Measurements from ENCODE around the gene TGM3. TPM values are rescaled to one million over a fixed set of nuclear protein-coding genes. Genes with fewer than 3 reads are reported as not detected.

TGM3 gene
- total RNA-seq, 1 donor from 2014 or later: not detected

- Histone ChIP-seq H3K9me3 (replicated peaks) (no peaks in the 10 kb centered on the region), H3K36me3 (no peaks in the 10 kb centered on the region), H3K4me3 (no peak overlapping the region), H3K27me3 (ENCODE audit: low read depth) (peaks cover 57% of the 10 kb centered on the region), H3K27ac (replicated peaks) (no peak overlapping the region), H3K4me1 (no peaks in the 10 kb centered on the region)
- DNase-seq: no peak
- TF ChIP-seq, protein P1, sequence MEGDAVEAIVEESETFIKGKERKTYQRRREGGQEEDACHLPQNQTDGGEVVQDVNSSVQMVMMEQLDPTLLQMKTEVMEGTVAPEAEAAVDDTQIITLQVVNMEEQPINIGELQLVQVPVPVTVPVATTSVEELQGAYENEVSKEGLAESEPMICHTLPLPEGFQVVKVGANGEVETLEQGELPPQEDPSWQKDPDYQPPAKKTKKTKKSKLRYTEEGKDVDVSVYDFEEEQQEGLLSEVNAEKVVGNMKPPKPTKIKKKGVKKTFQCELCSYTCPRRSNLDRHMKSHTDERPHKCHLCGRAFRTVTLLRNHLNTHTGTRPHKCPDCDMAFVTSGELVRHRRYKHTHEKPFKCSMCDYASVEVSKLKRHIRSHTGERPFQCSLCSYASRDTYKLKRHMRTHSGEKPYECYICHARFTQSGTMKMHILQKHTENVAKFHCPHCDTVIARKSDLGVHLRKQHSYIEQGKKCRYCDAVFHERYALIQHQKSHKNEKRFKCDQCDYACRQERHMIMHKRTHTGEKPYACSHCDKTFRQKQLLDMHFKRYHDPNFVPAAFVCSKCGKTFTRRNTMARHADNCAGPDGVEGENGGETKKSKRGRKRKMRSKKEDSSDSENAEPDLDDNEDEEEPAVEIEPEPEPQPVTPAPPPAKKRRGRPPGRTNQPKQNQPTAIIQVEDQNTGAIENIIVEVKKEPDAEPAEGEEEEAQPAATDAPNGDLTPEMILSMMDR (IDR thresholded peaks at IDR 0.05; ENCODE audit: borderline replicate concordance): no peak
- intact Hi-C loops (cut with micrococcal nuclease): no loop called here
Measured at GRCh38 chr20:2297357-2297728, 1.5 kb downstream of the TGM3 start.

- intact Hi-C loops (cut with micrococcal nuclease): no loop called here
- TF ChIP-seq, protein P1 (IDR thresholded peaks at IDR 0.05; ENCODE audit: borderline replicate concordance): no peak
- no peaks in the 10 kb centered on the region for H3K9me3 ChIP-seq (replicated peaks)
- no peak overlapping the region for H3K27ac ChIP-seq (replicated peaks)
- no peaks in the 10 kb centered on the region for H3K4me1 ChIP-seq
- peaks cover 63% of the 10 kb centered on the region for H3K27me3 ChIP-seq (ENCODE audit: low read depth)
- H3K36me3 ChIP-seq: no peaks in the 10 kb centered on the region
- no peak for DNase-seq
- H3K4me3 ChIP-seq: no peak overlapping the region
Measured at GRCh38 chr20:2298116-2298515, 2.3 kb downstream of the TGM3 start.

GRCh38 chr20:2298701-2299100 lies 2.9 kb downstream of the TGM3 start:
- no peaks in the 10 kb centered on the region for H3K4me1 ChIP-seq
- no peaks in the 10 kb centered on the region for H3K36me3 ChIP-seq
- no peaks in the 10 kb centered on the region for H3K9me3 ChIP-seq (replicated peaks)
- no peak overlapping the region for H3K27ac ChIP-seq (replicated peaks)
- peaks cover 69% of the 10 kb centered on the region for H3K27me3 ChIP-seq (ENCODE audit: low read depth)
- no peak for DNase-seq
- H3K4me3 ChIP-seq: no peak overlapping the region
- TF ChIP-seq, protein P1 (IDR thresholded peaks at IDR 0.05; ENCODE audit: borderline replicate concordance): no peak
- intact Hi-C loops (cut with micrococcal nuclease): no loop called here

GRCh38 chr20:2299301-2299700 lies 3.5 kb downstream of the TGM3 start:
- Histone ChIP-seq H3K27me3 (ENCODE audit: low read depth) (peaks cover 75% of the 10 kb centered on the region), H3K4me1 (no peaks in the 10 kb centered on the region), H3K4me3 (no peak overlapping the region), H3K9me3 (replicated peaks) (no peaks in the 10 kb centered on the region), H3K36me3 (no peaks in the 10 kb centered on the region), H3K27ac (replicated peaks) (no peak overlapping the region)
- peak; percentile 25 for DNase-seq
- TF ChIP-seq, protein P1 (IDR thresholded peaks at IDR 0.05; ENCODE audit: borderline replicate concordance): no peak
- intact Hi-C loops (cut with micrococcal nuclease): no loop called here

DNA sequence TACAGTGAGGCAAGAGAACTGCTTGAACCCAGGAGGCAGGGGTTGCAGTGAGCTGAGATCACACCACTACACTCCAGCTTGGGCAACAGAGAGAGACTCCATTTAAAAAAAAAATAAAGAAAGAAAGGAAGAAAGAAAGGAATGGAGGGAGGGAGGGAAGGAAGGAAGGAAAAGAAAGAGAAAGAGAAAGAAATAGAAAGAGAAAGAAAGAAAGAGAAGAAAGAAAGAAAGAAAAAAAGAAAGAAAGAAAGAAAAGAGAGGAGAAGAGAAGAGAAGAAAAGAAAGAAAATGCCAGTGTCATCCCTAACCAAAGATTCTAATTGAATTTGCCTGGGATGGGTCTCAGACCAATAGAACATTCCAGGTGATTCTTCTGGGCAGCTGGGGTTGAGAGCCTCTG lies 4.2 kb downstream of the TGM3 start:
- TF ChIP-seq, protein P1 (IDR thresholded peaks at IDR 0.05; ENCODE audit: borderline replicate concordance): no peak
- no peak overlapping the region for H3K4me3 ChIP-seq
- DNase-seq: no peak
- no peaks in the 10 kb centered on the region for H3K36me3 ChIP-seq
- no peaks in the 10 kb centered on the region for H3K9me3 ChIP-seq (replicated peaks)
- peaks cover 77% of the 10 kb centered on the region for H3K27me3 ChIP-seq (ENCODE audit: low read depth)
- intact Hi-C loops (cut with micrococcal nuclease): no loop called here
- H3K27ac ChIP-seq (replicated peaks): no peak overlapping the region
- H3K4me1 ChIP-seq: no peaks in the 10 kb centered on the region

GRCh38 chr20:2300420-2300819 lies 4.6 kb downstream of the TGM3 start:
- TF ChIP-seq, protein P1 (IDR thresholded peaks at IDR 0.05; ENCODE audit: borderline replicate concordance): no peak
- Histone ChIP-seq H3K27me3 (ENCODE audit: low read depth) (peaks cover 77% of the 10 kb centered on the region), H3K4me1 (no peaks in the 10 kb centered on the region), H3K9me3 (replicated peaks) (no peaks in the 10 kb centered on the region), H3K27ac (replicated peaks) (no peak overlapping the region), H3K36me3 (no peaks in the 10 kb centered on the region), H3K4me3 (no peak overlapping the region)
- DNase-seq: no peak
- intact Hi-C loops (cut with micrococcal nuclease): no loop called here

All from left ventricle myocardium inferior (tissue), 1 donor.